WTC11 (cell line): Measurements from ENCODE around the gene PRDX2. TPM values are rescaled to one million over a fixed set of nuclear protein-coding genes. Genes with fewer than 3 reads are reported as not detected.

Experiments
- ATAC-seq: fragments of 200-7000 bp; cut with Tn5 transposase; 2 replicates; pipeline ENCODE4 v1.10.0; 2021; ENCODE audit warnings: mild to moderate bottlenecking, moderate library complexity
- CTCF ChIA-PET: fragments of 300-600 bp; sonication (Branson Sonifier 250); formaldehyde crosslinking; loops from one replicate; lab custom pipeline; 2021; ENCODE audit warnings: antibody characterized with exemption; lab: Charles Lee
- POLR2A ChIA-PET: fragments of 350-600 bp; sonication (Branson Sonifier 250); formaldehyde crosslinking; loops from one replicate; lab custom pipeline; 2021; ENCODE audit warnings: antibody characterized with exemption; lab: Charles Lee
- DNase-seq: peaks from one replicate; pipeline ENCODE4 v3.0.0; 2021; ENCODE audit warnings: low spot score
- H3K27ac Mint-ChIP-seq: 2 replicates; pipeline ENCODE4 v1.8.0; 2021; ENCODE audit warnings: mixed read lengths
- H3K27me3 Mint-ChIP-seq: 2 replicates; pipeline ENCODE4 v1.8.0; 2021; ENCODE audit warnings: low read depth, mild to moderate bottlenecking, moderate library complexity, mixed read lengths
- H3K36me3 Mint-ChIP-seq: 2 replicates; pipeline ENCODE4 v1.8.0; 2021; ENCODE audit warnings: mixed read lengths
- H3K4me1 Mint-ChIP-seq: 2 replicates; pipeline ENCODE4 v1.8.0; 2022; ENCODE audit warnings: mixed read lengths
- H3K4me3 Mint-ChIP-seq: 2 replicates; pipeline ENCODE4 v1.8.0; 2021; ENCODE audit warnings: mild to moderate bottlenecking, moderate library complexity, mixed read lengths
- H3K9me3 Mint-ChIP-seq: 2 replicates; pipeline ENCODE4 v1.8.0; 2021; ENCODE audit warnings: mixed read lengths
- KAT7 ChIP-seq: sonication (generic); formaldehyde crosslinking; IDR thresholded peaks from 2 replicates; pipeline ENCODE4 v1.8.1; 2023; ENCODE audit warnings: missing genetic modification reagents, mild to moderate bottlenecking, borderline replicate concordance
- SP1 ChIP-seq: sonication (generic); formaldehyde crosslinking; conservative IDR thresholded peaks from 2 replicates; pipeline ENCODE4 v1.8.1; 2022; ENCODE audit warnings: missing genetic modification reagents
- TEAD1 ChIP-seq: sonication (generic); formaldehyde crosslinking; IDR thresholded peaks from 2 replicates; pipeline ENCODE4 v1.8.0; 2022; ENCODE audit warnings: mild to moderate bottlenecking, missing genetic modification reagents
- ZBTB21 ChIP-seq: sonication (generic); formaldehyde crosslinking; IDR thresholded peaks from 2 replicates; pipeline ENCODE4 v1.8.1; 2023; ENCODE audit warnings: mild to moderate bottlenecking, missing genetic modification reagents, borderline replicate concordance
- total RNA-seq: library from RNA; stranded (reverse); gene quantifications from 3 replicates; pipeline ENCODE4 v1.2.3, GENCODE V29; 2021
- TF ChIP-seq, protein P1 (sequence below): fragments of 250-450 bp; sonication (Bioruptor Pico); IDR thresholded peaks from 2 replicates; pipeline ENCODE4 v1.8.0; 2021; ENCODE audit warnings: mild to moderate bottlenecking
- TF ChIP-seq, protein P2 (sequence below): sonication (generic); formaldehyde crosslinking; IDR thresholded peaks from 2 replicates; pipeline ENCODE4 v1.8.1; 2023; ENCODE audit warnings: mild to moderate bottlenecking, missing genetic modification reagents, borderline replicate concordance
- TF ChIP-seq, protein P3 (sequence below): fragments of 200-600 bp; IDR thresholded peaks from 2 replicates; pipeline ENCODE4 v1.8.0; 2022; ENCODE audit warnings: antibody characterized with exemption
- TF ChIP-seq, protein P4 (sequence below): sonication (generic); formaldehyde crosslinking; IDR thresholded peaks from 2 replicates; pipeline ENCODE4 v1.8.0; 2022; ENCODE audit warnings: mild to moderate bottlenecking, missing genetic modification reagents
- TF ChIP-seq, protein P5 (sequence below): sonication (generic); formaldehyde crosslinking; IDR thresholded peaks from 2 replicates; pipeline ENCODE4 v1.8.0; 2022; ENCODE audit warnings: missing genetic modification reagents
- TF ChIP-seq, protein P6 (sequence below): sonication (generic); formaldehyde crosslinking; IDR thresholded peaks from 2 replicates; pipeline ENCODE4 v1.8.1; 2023; ENCODE audit warnings: mild to moderate bottlenecking, missing genetic modification reagents, moderate library complexity
- TF ChIP-seq, protein P7 (sequence below): sonication (generic); formaldehyde crosslinking; IDR thresholded peaks from 2 replicates; pipeline ENCODE4 v1.8.0; 2023; ENCODE audit warnings: missing genetic modification reagents, mild to moderate bottlenecking, borderline replicate concordance
- TF ChIP-seq, protein P8 (sequence below): sonication (generic); formaldehyde crosslinking; IDR thresholded peaks from 2 replicates; pipeline ENCODE4 v1.8.0; 2022; ENCODE audit warnings: mild to moderate bottlenecking, missing genetic modification reagents
- TF ChIP-seq, protein P9 (sequence below): sonication (generic); formaldehyde crosslinking; IDR thresholded peaks from 2 replicates; pipeline ENCODE4 v1.8.1; 2023; ENCODE audit warnings: mild to moderate bottlenecking, moderate library complexity, missing genetic modification reagents

Gene PRDX2
- total RNA-seq, 1 experiment from 2014 or later, result 378 TPM

DNA sequence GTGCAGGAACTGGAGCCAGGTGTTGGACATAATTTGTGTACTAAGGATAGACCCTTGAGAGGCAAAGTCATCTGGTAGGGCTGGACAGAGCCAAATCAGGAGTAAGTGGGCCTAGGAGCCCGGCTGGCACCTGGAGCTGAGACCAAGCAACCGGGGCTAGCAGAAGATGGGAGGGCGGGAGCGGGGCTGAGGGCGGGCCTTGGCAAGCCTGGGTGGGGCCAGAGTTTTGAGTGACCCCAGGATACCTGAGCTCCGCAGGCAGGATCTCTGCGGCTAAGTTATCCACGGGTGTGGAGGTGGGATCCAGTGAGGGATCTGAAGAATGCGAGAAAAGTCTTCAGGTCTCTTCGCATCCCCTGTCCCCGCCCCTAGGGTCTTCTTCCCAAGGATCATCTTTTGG lies 34.5 kb downstream of the PRDX2 start (continued):
- TF ChIP-seq, protein P1, sequence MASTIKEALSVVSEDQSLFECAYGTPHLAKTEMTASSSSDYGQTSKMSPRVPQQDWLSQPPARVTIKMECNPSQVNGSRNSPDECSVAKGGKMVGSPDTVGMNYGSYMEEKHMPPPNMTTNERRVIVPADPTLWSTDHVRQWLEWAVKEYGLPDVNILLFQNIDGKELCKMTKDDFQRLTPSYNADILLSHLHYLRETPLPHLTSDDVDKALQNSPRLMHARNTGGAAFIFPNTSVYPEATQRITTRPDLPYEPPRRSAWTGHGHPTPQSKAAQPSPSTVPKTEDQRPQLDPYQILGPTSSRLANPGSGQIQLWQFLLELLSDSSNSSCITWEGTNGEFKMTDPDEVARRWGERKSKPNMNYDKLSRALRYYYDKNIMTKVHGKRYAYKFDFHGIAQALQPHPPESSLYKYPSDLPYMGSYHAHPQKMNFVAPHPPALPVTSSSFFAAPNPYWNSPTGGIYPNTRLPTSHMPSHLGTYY (CRISPR knock-in tag), result no peak
- TF ChIP-seq, protein P2, sequence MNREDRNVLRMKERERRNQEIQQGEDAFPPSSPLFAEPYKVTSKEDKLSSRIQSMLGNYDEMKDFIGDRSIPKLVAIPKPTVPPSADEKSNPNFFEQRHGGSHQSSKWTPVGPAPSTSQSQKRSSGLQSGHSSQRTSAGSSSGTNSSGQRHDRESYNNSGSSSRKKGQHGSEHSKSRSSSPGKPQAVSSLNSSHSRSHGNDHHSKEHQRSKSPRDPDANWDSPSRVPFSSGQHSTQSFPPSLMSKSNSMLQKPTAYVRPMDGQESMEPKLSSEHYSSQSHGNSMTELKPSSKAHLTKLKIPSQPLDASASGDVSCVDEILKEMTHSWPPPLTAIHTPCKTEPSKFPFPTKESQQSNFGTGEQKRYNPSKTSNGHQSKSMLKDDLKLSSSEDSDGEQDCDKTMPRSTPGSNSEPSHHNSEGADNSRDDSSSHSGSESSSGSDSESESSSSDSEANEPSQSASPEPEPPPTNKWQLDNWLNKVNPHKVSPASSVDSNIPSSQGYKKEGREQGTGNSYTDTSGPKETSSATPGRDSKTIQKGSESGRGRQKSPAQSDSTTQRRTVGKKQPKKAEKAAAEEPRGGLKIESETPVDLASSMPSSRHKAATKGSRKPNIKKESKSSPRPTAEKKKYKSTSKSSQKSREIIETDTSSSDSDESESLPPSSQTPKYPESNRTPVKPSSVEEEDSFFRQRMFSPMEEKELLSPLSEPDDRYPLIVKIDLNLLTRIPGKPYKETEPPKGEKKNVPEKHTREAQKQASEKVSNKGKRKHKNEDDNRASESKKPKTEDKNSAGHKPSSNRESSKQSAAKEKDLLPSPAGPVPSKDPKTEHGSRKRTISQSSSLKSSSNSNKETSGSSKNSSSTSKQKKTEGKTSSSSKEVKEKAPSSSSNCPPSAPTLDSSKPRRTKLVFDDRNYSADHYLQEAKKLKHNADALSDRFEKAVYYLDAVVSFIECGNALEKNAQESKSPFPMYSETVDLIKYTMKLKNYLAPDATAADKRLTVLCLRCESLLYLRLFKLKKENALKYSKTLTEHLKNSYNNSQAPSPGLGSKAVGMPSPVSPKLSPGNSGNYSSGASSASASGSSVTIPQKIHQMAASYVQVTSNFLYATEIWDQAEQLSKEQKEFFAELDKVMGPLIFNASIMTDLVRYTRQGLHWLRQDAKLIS (CRISPR knock-in tag), result no peak

DNA sequence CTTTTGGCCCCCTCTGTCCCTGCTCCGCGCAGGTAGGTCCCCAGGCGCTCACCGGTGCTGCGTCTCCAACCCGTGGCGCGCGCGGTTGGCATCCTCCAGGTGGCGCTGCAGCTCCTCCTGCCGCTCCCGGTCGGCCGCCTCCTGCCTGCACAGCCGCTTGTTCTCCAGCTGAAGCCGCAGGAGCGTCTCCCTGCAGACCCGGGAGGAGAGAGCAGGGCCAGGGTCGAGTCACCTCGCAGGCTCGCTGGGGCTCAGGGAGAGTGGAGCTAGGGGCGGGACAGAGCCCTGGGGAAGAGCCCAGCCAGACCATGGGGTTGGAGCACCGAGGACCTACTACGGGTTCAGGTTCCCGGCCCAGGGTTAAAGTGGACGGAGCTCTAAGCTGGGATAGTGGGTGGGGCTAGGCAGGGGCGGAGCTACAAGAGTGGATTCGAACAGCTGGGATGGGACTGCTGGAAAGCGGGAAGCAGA lies 35.5 kb downstream of the PRDX2 start:
- peak; percentile 89 for DNase-seq
- H3K36me3 Mint-ChIP-seq, result peaks cover 31% of the 10 kb centered on the region
- TF ChIP-seq TEAD1 (CRISPR knock-in tag) (no peak), SP1 (CRISPR knock-in tag) (0 out of 2 replicates have a peak, but pooled peaks have one; percentile 37), ZBTB21 (CRISPR knock-in tag) (peak; percentile 48; the same call in 1 of the 2 replicates), KAT7 (CRISPR knock-in tag) (0 out of 2 replicates have a peak, but pooled peaks have one; percentile 9)
- TF ChIP-seq, protein P3, sequence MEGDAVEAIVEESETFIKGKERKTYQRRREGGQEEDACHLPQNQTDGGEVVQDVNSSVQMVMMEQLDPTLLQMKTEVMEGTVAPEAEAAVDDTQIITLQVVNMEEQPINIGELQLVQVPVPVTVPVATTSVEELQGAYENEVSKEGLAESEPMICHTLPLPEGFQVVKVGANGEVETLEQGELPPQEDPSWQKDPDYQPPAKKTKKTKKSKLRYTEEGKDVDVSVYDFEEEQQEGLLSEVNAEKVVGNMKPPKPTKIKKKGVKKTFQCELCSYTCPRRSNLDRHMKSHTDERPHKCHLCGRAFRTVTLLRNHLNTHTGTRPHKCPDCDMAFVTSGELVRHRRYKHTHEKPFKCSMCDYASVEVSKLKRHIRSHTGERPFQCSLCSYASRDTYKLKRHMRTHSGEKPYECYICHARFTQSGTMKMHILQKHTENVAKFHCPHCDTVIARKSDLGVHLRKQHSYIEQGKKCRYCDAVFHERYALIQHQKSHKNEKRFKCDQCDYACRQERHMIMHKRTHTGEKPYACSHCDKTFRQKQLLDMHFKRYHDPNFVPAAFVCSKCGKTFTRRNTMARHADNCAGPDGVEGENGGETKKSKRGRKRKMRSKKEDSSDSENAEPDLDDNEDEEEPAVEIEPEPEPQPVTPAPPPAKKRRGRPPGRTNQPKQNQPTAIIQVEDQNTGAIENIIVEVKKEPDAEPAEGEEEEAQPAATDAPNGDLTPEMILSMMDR, result peak; percentile 61
- TF ChIP-seq, protein P4, sequence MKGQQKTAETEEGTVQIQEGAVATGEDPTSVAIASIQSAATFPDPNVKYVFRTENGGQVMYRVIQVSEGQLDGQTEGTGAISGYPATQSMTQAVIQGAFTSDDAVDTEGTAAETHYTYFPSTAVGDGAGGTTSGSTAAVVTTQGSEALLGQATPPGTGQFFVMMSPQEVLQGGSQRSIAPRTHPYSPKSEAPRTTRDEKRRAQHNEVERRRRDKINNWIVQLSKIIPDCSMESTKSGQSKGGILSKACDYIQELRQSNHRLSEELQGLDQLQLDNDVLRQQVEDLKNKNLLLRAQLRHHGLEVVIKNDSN, result no peak
- TF ChIP-seq, protein P5, sequence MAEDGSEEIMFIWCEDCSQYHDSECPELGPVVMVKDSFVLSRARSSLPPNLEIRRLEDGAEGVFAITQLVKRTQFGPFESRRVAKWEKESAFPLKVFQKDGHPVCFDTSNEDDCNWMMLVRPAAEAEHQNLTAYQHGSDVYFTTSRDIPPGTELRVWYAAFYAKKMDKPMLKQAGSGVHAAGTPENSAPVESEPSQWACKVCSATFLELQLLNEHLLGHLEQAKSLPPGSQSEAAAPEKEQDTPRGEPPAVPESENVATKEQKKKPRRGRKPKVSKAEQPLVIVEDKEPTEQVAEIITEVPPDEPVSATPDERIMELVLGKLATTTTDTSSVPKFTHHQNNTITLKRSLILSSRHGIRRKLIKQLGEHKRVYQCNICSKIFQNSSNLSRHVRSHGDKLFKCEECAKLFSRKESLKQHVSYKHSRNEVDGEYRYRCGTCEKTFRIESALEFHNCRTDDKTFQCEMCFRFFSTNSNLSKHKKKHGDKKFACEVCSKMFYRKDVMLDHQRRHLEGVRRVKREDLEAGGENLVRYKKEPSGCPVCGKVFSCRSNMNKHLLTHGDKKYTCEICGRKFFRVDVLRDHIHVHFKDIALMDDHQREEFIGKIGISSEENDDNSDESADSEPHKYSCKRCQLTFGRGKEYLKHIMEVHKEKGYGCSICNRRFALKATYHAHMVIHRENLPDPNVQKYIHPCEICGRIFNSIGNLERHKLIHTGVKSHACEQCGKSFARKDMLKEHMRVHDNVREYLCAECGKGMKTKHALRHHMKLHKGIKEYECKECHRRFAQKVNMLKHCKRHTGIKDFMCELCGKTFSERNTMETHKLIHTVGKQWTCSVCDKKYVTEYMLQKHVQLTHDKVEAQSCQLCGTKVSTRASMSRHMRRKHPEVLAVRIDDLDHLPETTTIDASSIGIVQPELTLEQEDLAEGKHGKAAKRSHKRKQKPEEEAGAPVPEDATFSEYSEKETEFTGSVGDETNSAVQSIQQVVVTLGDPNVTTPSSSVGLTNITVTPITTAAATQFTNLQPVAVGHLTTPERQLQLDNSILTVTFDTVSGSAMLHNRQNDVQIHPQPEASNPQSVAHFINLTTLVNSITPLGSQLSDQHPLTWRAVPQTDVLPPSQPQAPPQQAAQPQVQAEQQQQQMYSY (CRISPR knock-in tag), result peak; percentile 42; the same call in 1 of the 2 replicates
- TF ChIP-seq, protein P6, sequence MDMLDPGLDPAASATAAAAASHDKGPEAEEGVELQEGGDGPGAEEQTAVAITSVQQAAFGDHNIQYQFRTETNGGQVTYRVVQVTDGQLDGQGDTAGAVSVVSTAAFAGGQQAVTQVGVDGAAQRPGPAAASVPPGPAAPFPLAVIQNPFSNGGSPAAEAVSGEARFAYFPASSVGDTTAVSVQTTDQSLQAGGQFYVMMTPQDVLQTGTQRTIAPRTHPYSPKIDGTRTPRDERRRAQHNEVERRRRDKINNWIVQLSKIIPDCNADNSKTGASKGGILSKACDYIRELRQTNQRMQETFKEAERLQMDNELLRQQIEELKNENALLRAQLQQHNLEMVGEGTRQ, result 0 out of 2 replicates have a peak, but pooled peaks have one; percentile 20
- TF ChIP-seq, protein P7, sequence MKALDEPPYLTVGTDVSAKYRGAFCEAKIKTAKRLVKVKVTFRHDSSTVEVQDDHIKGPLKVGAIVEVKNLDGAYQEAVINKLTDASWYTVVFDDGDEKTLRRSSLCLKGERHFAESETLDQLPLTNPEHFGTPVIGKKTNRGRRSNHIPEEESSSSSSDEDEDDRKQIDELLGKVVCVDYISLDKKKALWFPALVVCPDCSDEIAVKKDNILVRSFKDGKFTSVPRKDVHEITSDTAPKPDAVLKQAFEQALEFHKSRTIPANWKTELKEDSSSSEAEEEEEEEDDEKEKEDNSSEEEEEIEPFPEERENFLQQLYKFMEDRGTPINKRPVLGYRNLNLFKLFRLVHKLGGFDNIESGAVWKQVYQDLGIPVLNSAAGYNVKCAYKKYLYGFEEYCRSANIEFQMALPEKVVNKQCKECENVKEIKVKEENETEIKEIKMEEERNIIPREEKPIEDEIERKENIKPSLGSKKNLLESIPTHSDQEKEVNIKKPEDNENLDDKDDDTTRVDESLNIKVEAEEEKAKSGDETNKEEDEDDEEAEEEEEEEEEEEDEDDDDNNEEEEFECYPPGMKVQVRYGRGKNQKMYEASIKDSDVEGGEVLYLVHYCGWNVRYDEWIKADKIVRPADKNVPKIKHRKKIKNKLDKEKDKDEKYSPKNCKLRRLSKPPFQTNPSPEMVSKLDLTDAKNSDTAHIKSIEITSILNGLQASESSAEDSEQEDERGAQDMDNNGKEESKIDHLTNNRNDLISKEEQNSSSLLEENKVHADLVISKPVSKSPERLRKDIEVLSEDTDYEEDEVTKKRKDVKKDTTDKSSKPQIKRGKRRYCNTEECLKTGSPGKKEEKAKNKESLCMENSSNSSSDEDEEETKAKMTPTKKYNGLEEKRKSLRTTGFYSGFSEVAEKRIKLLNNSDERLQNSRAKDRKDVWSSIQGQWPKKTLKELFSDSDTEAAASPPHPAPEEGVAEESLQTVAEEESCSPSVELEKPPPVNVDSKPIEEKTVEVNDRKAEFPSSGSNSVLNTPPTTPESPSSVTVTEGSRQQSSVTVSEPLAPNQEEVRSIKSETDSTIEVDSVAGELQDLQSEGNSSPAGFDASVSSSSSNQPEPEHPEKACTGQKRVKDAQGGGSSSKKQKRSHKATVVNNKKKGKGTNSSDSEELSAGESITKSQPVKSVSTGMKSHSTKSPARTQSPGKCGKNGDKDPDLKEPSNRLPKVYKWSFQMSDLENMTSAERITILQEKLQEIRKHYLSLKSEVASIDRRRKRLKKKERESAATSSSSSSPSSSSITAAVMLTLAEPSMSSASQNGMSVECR, result peak; percentile 54
- TF ChIP-seq, protein P8, sequence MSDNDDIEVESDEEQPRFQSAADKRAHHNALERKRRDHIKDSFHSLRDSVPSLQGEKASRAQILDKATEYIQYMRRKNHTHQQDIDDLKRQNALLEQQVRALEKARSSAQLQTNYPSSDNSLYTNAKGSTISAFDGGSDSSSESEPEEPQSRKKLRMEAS, result 0 out of 2 replicates have a peak, but pooled peaks have one; percentile 56
- TF ChIP-seq, protein P9, sequence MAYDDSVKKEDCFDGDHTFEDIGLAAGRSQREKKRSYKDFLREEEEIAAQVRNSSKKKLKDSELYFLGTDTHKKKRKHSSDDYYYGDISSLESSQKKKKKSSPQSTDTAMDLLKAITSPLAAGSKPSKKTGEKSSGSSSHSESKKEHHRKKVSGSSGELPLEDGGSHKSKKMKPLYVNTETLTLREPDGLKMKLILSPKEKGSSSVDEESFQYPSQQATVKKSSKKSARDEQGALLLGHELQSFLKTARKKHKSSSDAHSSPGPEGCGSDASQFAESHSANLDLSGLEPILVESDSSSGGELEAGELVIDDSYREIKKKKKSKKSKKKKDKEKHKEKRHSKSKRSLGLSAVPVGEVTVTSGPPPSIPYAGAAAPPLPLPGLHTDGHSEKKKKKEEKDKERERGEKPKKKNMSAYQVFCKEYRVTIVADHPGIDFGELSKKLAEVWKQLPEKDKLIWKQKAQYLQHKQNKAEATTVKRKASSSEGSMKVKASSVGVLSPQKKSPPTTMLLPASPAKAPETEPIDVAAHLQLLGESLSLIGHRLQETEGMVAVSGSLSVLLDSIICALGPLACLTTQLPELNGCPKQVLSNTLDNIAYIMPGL (CRISPR knock-in tag), result peak; percentile 87
- TF ChIP-seq, all 79 proteins: peak for 9
- H3K4me1 Mint-ChIP-seq, result peaks cover 13% of the 10 kb centered on the region
- ChIA-PET POLR2A (interaction anchor here (0.6 to 2.2 kb wide), 6 partner anchors 8 to 203 kb away, joined by 3 to 12 read pairs (median 4); no protein-coding TSS in a partner anchor), CTCF (interaction anchor here (0.7 to 11.1 kb wide), 33 partner anchors 8 to 199 kb away, joined by 3 to 341 read pairs (median 6); partner anchors contain the start of genes BEST2, DNASE2, FBXW9 and GCDH)
- H3K27ac Mint-ChIP-seq, result peak overlapping the region; percentile 67; the same call in 1 of the 2 replicates
- ATAC-seq, result peak; percentile 73
- H3K9me3 Mint-ChIP-seq, result no peaks in the 10 kb centered on the region
- peak overlapping the region; percentile 60 for H3K4me3 Mint-ChIP-seq
- no peaks in the 10 kb centered on the region; the same call in 1 of the 2 replicates for H3K27me3 Mint-ChIP-seq
